Myocyte (in vitro differentiated cells): ENCODE measurements around the gene CNRIP1. TPM values are rescaled to one million over a fixed set of nuclear protein-coding genes. Genes with fewer than 3 reads are reported as not detected.

ENCODE experiments used
- DNase-seq: peaks from one replicate; pipeline ENCODE4 v3.0.0-alpha.2; 2012; ENCODE audit warnings: low read depth
- total RNA-seq: library from RNA; depleted of rRNA; stranded (reverse); fragments of >200 nt; gene quantifications from 2 replicates; pipeline ENCODE4 v1.2.3, GENCODE V29; 2014

The CNRIP1 gene
- total RNA-seq, 1 donor from 2014 or later: 5.4 TPM

- DNase-seq: peak; percentile 14
Observed at GRCh38 chr2:68251855-68252399, 67.8 kb downstream of the CNRIP1 start.

- peak; percentile 80 for DNase-seq
Observed at GRCh38 chr2:68251187-68251854, 68.4 kb downstream of the CNRIP1 start.

GRCh38 chr2:68250652-68251186 lies 69.0 kb downstream of the CNRIP1 start:
- DNase-seq: no peak

GRCh38 chr2:68250196-68250595 lies 69.6 kb downstream of the CNRIP1 start:
- DNase-seq: no peak

GRCh38 chr2:68248806-68249205 lies 70.9 kb downstream of the CNRIP1 start:
- no peak for DNase-seq

GRCh38 chr2:68248361-68248760 lies 71.4 kb downstream of the CNRIP1 start:
- no peak for DNase-seq

GRCh38 chr2:68246396-68246795 lies 73.4 kb downstream of the CNRIP1 start:
- no peak for DNase-seq

- no peak for DNase-seq
Observed at GRCh38 chr2:68245672-68246071, 74.1 kb downstream of the CNRIP1 start.

- DNase-seq: no peak
Observed at GRCh38 chr2:68245066-68245465, 74.7 kb downstream of the CNRIP1 start.

GRCh38 chr2:68244456-68244855 lies 75.3 kb downstream of the CNRIP1 start:
- no peak for DNase-seq

Other genes starting within 250 kb of the CNRIP1 start
- gene PNO1, start 162.1 kb downstream of the CNRIP1 start, total RNA-seq: 23.7 and 23.8 TPM in 2 replicates
- 24.5 and 28.0 TPM in 2 replicates for gene PPP3R1, start 67.4 kb downstream of the CNRIP1 start, total RNA-seq
- gene PLEK, start 45.3 kb upstream of the CNRIP1 start, total RNA-seq: not detected in 2 replicates
- gene FBXO48, start 147.3 kb upstream of the CNRIP1 start, total RNA-seq: 0.83 and 1.0 TPM in 2 replicates
- 5.3 and 5.4 TPM in 2 replicates for gene APLF, start 147.6 kb upstream of the CNRIP1 start, total RNA-seq